IMR-90 (cell line): ENCODE data around the gene PBRM1.

Source experiments
- BHLHE40 ChIP-seq: fragments of 150-350 bp; IDR thresholded peaks from 2 replicates; pipeline ENCODE4 v1.6.1; 2016; ENCODE audit warnings: mild to moderate bottlenecking, low read depth, low read length
- CEBPB ChIP-seq: IDR thresholded peaks from 2 replicates; pipeline ENCODE4 v1.6.1; 2012; ENCODE audit warnings: low read depth, low read length, improper control_type of control experiment
- CHD1 ChIP-seq: IDR thresholded peaks from 2 replicates; pipeline ENCODE4 v1.6.1; 2012; ENCODE audit warnings: low read depth, low read length, improper control_type of control experiment
- ELK1 ChIP-seq: fragments of 150-350 bp; IDR thresholded peaks from 2 replicates; pipeline ENCODE4 v1.6.1; 2016; ENCODE audit warnings: low read depth, mild to moderate bottlenecking, low read length, moderate library complexity, borderline replicate concordance
- POLR2A ChIP-seq: IDR thresholded peaks from 2 replicates; pipeline ENCODE4 v1.6.1; 2012; ENCODE audit warnings: mild to moderate bottlenecking, low read depth, low read length
- TF ChIP-seq, protein P1 (sequence below): conservative IDR thresholded peaks from 2 replicates; pipeline ENCODE4 v1.5.1; 2012; ENCODE audit warnings: mild to moderate bottlenecking, low read depth, low read length, improper control_type of control experiment

GRCh38 chr3:52663098-52663497 lies 22.6 kb downstream of the PBRM1 start:
- TF ChIP-seq, protein P1, sequence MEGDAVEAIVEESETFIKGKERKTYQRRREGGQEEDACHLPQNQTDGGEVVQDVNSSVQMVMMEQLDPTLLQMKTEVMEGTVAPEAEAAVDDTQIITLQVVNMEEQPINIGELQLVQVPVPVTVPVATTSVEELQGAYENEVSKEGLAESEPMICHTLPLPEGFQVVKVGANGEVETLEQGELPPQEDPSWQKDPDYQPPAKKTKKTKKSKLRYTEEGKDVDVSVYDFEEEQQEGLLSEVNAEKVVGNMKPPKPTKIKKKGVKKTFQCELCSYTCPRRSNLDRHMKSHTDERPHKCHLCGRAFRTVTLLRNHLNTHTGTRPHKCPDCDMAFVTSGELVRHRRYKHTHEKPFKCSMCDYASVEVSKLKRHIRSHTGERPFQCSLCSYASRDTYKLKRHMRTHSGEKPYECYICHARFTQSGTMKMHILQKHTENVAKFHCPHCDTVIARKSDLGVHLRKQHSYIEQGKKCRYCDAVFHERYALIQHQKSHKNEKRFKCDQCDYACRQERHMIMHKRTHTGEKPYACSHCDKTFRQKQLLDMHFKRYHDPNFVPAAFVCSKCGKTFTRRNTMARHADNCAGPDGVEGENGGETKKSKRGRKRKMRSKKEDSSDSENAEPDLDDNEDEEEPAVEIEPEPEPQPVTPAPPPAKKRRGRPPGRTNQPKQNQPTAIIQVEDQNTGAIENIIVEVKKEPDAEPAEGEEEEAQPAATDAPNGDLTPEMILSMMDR: no peak
- TF ChIP-seq BHLHE40 (no peak), POLR2A (no peak), CHD1 (no peak), ELK1 (no peak), CEBPB (no peak)
